OCI-LY7 (cell line): ENCODE results near the gene CLK4.

Experiments
- EZH2phosphoT487 ChIP-seq: fragments of 200-600 bp; sonication (generic); IDR thresholded peaks from 2 replicates; pipeline ENCODE4 v1.6.1; 2018; ENCODE audit warnings: low read depth, borderline replicate concordance, mild to moderate bottlenecking, mixed run types, antibody characterized with exemption, low read length, moderate library complexity, mixed read lengths
- TF ChIP-seq, protein P1 (sequence below): fragments of 200-600 bp; sonication (generic); conservative IDR thresholded peaks from 2 replicates; pipeline ENCODE4 v1.5.1; 2014; ENCODE audit warnings: mild to moderate bottlenecking, antibody characterized with exemption, low read length, moderate library complexity, mixed read lengths

DNA sequence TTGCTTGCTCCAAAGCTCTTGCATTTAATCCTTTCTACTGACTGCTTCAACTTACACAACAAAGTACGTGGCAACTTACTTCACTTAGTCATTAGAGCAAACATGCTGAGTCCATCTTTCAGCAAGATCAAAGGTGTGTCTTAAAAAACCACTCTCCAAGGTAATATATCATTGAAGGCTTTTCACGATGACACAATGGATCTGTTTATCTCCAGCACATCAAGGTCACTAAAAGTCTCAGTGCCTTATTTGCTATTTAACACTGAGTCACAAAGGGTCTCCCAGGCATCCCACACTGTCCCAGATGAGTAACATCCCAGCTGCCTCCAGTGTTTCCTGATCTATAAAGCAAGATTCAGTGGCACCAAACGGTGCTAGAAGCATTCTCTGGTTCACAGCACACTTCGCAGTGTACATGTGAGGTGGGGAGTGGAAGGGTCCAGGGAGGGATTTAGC lies 3.7 kb upstream of the CLK4 start:
- TF ChIP-seq, protein P1, sequence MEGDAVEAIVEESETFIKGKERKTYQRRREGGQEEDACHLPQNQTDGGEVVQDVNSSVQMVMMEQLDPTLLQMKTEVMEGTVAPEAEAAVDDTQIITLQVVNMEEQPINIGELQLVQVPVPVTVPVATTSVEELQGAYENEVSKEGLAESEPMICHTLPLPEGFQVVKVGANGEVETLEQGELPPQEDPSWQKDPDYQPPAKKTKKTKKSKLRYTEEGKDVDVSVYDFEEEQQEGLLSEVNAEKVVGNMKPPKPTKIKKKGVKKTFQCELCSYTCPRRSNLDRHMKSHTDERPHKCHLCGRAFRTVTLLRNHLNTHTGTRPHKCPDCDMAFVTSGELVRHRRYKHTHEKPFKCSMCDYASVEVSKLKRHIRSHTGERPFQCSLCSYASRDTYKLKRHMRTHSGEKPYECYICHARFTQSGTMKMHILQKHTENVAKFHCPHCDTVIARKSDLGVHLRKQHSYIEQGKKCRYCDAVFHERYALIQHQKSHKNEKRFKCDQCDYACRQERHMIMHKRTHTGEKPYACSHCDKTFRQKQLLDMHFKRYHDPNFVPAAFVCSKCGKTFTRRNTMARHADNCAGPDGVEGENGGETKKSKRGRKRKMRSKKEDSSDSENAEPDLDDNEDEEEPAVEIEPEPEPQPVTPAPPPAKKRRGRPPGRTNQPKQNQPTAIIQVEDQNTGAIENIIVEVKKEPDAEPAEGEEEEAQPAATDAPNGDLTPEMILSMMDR = no peak
- no peak for TF ChIP-seq EZH2phosphoT487
